ENCODE results near the gene PRR18. TPM values are rescaled to one million over a fixed set of nuclear protein-coding genes. Genes with fewer than 3 reads are reported as not detected.

The PRR18 gene
- total RNA-seq, 1 experiment from 2014 or later = not detected

GRCh38 chr6:166314454-166314853, 6.3 kb upstream of the PRR18 start:
- H3K27ac ChIP-seq (ENCODE audit: insufficient read length, low read depth, low read length) = no peak overlapping the region
- no peak overlapping the region for H3K23ac ChIP-seq (ENCODE audit: insufficient read length, low read depth, low read length)
- H2BK20ac ChIP-seq (ENCODE audit: low read depth, low read length, poor library complexity, severe bottlenecking) = no peak overlapping the region
- no peak overlapping the region for H3K14ac ChIP-seq (ENCODE audit: insufficient read depth, low read length)
- H3K9me3 Mint-ChIP-seq = no peaks in the 10 kb centered on the region; a peak in 1 of 5 replicates
- H3K4me1 Mint-ChIP-seq = peaks cover 2 to 20% of the 10 kb centered on the region in 2 experiments; a peak in 3 of 4 replicates
- no peak overlapping the region for H3K4me3 Mint-ChIP-seq
- H2AFZ ChIP-seq (ENCODE audit: low read length) = no peak overlapping the region
- no peak for DNase-seq
- H3K4me1 ChIP-seq (ENCODE audit: insufficient read depth, low read length) = no peaks in the 10 kb centered on the region; the same call in 1 of the 2 replicates
- H3K36me3 Mint-ChIP-seq (ENCODE audit: insufficient read depth in 1 of 3, low read depth in 3 of 3) = no peaks in the 10 kb centered on the region; a peak in 1 of 7 replicates
- no peak overlapping the region for H3K27ac Mint-ChIP-seq
- no peak overlapping the region for H2BK5ac ChIP-seq (ENCODE audit: insufficient read length, low read length)
- TF ChIP-seq CTCF (conservative IDR thresholded peaks at IDR 0.05) = no peak
- no peak overlapping the region for H4K8ac ChIP-seq (replicated peaks; ENCODE audit: insufficient read length, low read depth, low read length)
- H3K79me1 ChIP-seq (ENCODE audit: insufficient read depth, low read depth, low read length, poor library complexity, severe bottlenecking) = no peaks in the 10 kb centered on the region
- no peaks in the 10 kb centered on the region for H3K9me3 ChIP-seq (ENCODE audit: control insufficient read depth, low read depth, low read length)
- H3K4me2 ChIP-seq (ENCODE audit: insufficient read depth, insufficient read length, low read length) = no peak overlapping the region
- H2BK12ac ChIP-seq (ENCODE audit: insufficient read length, low read depth, low read length) = no peak overlapping the region
- no CpG with 5 or more reads among the region's 9 CpGs for WGBS (ENCODE audit: extremely low coverage, insufficient read length, low lambda C conversion rate)
- no peak overlapping the region for H3K4ac ChIP-seq (ENCODE audit: low read depth, low read length)
- H3K18ac ChIP-seq (ENCODE audit: insufficient read length, low read depth, low read length) = no peak overlapping the region
- no peak overlapping the region for H4K91ac ChIP-seq (ENCODE audit: insufficient read length, low read depth, low read length)
- no peaks in the 10 kb centered on the region for H3K23me2 ChIP-seq (ENCODE audit: insufficient read length, low read depth, low read length, poor library complexity, severe bottlenecking)
- H3K56ac ChIP-seq (ENCODE audit: insufficient read length, low read depth, low read length) = no peak overlapping the region
- H4K20me1 ChIP-seq (ENCODE audit: control insufficient read depth, insufficient read depth, insufficient read length) = no peaks in the 10 kb centered on the region
- H2BK15ac ChIP-seq (ENCODE audit: low read depth, low read length) = no peak overlapping the region
- no peak overlapping the region for H2AK5ac ChIP-seq (ENCODE audit: insufficient read length, low read length)
- H2BK120ac ChIP-seq (ENCODE audit: low read depth, low read length, poor library complexity, severe bottlenecking) = no peak overlapping the region
- no peaks in the 10 kb centered on the region for H3K79me2 ChIP-seq (ENCODE audit: insufficient read depth, low read length)
- no peak overlapping the region for H4K5ac ChIP-seq (ENCODE audit: insufficient read length, low read depth, low read length)
- H3K27me3 ChIP-seq (ENCODE audit: insufficient read depth, low read length) = peaks cover 4% of the 10 kb centered on the region; the same call in 1 of the 2 replicates
- H3K27me3 Mint-ChIP-seq (ENCODE audit: low read depth) = peaks cover 21% of the 10 kb centered on the region
- no peak overlapping the region for H3T11ph ChIP-seq (ENCODE audit: low read length)
- no peak overlapping the region for H3K9ac ChIP-seq (ENCODE audit: extremely low read depth, insufficient read length, low read length)
